T-helper 1 cell treated with Interleukin-12 subunit alpha and Interleukin-12 subunit beta and Interleukin-4 antibody, amounts not matched to agents 30 ng/mL and 1 ng/mL, for 36 hours (primary cell): Measurements from ENCODE around the gene RFX8. TPM values are rescaled to one million over a fixed set of nuclear protein-coding genes. Genes with fewer than 3 reads are reported as not detected.
"Not testable (repeated sequence)": the region's sequence is repeated elsewhere in the genome, so short reads cannot be mapped to it uniquely, and the experiment has no call there.

Source experiments
- intact Hi-C: fragments of 100-400 bp; cut with micrococcal nuclease; formaldehyde crosslinking; loops from one replicate; pipeline ENCODE4 v1.15.1; 2024
- total RNA-seq: library from RNA; stranded (reverse); gene quantifications from 2 replicates; pipeline ENCODE4 v1.2.3, GENCODE V29; 2022

The RFX8 gene
- total RNA-seq, 1 donor from 2014 or later: 4.3 TPM

DNA sequence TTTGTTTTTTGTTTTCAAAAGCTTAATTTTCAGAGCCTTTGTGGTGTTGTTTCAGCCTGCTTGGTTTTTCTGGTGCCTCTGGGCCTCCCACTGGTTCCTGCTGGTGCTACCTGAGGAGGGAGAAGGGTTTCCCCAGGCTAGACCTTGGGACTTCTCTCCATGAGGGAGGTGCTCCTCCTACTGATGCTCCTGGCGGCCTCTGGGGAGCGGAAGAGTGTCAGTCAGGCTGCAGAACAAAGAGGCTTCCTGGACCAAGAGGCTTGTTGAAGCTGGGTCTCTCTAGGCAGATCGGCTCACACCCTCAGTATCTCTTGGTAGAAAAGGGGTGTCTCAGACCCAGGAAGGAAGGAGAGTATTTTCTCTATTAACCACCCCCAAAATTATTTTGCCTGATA is 32.2 kb downstream of the RFX8 start:
- intact Hi-C loops: no loop called here

DNA sequence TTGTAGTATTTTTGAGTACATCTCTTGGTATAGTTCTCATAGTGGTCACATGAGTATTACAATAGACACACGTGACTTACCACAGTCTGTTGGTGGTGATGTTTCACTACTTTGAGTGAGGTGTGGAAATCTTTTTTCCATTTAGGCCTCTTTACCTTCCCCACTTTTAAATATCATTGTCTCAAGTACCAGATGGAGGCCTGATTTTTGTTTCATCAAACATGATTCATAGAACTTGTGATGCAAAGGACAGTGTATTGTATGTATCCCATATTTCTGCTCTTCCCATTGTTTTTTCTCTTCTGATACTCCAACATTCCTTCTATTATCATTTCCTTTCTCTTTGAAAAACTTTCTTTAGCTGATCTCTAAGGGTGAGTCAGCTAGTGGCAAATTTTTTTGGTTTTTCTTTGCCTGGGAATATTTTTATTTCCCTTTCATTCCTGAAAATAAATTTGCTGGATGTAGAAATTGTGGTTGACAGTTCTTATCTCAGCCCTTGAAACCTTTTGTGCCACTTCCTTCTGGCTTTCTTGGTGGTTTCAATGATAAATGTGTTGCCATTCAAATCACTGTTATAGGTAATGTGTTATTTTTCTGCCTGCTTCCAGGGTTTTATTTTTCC is 32.8 kb downstream of the RFX8 start:
- intact Hi-C loops: no loop called here

DNA sequence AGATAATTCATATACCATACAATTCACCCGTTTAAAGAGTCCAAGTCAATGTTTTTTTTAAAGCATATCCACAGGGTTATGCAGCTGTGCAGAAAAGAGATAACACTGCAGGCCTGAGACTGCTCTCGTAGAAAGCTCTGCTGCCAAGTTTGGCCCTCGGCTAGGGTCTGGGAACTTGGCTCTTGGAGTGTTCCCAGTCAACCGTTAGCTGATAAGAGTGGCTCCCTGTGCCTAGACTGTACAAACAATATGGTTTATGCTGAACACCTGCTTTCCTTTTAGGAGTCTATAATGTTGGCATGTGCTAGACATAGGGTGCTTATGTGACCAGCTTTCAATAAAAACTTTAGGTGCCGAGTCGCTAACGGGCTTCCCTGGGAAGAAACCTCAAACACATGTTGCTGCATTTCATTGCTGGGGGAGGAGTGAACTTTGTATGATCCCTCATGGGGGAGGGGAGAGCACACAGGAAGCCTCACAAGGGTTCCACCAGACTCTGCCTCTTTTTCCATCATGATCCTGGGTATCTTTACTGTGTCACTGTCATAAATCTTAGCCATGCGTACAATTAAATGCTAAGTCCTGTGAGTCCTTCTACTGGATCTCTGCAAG is 34.7 kb downstream of the RFX8 start:
- intact Hi-C loops: no loop called here

DNA sequence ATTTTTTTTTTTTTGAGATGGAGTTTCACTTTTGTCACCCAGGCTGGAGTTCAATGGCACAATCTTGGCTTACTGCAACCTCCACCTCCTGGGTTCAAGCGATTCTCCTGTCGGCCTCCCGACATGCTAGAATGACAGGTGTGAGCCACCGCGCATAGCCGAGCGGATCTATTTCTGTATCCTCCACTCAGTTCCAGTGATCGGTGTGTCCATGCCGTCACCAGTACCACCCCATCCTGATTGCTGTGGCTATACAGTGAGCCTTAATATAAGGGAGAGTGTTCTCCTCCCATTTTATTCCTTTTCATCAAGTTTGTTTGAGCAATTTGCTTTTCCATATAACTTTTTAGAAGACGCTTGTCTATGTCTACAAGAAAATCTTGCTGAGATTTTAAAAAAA is 35.2 kb downstream of the RFX8 start:
- intact Hi-C loops: no loop called here

DNA sequence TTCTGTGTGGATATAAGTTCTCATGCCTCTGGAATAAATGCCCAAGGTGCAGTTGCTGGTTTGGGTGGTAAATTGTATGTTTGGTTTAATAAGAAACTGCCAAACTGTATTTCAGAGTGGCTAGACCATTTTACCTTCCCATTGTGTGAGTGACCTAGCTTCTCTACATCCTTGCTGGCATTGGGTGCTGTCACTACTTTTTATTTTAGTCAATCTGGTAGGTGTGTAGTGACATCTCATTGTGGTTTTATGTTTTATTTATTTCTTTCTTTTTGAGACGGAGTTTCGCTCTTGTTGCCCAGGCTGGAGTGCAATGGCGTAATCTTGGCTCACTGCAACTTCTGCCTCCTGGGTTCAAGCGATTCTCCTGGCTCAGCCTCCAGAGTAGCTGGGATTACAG is 36.4 kb downstream of the RFX8 start:
- intact Hi-C loops: not testable (repeated sequence)

DNA sequence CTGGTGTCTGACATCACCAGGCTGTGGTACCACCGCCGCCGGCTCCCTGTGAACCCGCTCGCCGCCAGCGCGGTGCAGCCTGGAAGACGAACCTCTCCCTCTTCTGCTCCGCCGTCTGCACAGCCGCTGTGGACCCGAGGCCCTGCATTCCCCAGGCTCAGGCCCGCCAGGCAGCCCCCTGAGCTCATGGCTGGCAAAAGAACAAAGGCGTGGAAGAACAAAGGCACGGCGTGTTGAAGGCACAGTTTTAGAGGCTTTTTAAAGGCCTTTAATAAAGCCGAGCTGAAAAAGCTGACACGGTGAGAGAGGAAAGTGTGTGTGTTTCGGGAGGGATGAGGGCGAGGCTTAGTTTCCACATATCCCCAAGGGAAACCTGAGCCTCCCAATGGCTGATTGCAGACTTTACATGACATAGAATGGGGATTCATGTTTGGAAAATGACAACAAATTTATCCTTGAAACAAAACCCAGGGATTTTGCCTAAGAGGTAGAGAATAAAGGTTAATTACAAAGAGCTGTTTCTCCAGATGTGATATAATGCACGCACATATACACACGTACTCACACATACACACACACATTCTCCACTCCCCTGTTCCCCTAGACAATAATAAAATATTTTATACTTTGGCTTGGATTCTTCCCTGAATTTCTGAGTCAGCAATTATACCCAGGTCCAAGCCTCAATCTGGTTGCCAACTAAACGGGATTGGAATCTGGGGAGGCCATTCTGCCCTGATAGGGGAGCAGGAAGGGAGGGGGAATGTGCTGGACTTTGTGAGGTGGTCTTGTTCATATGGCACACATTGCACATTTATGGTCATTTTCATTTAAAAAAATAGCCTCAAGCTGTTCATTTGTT is 39.7 kb downstream of the RFX8 start:
- intact Hi-C loops: no loop called here

DNA sequence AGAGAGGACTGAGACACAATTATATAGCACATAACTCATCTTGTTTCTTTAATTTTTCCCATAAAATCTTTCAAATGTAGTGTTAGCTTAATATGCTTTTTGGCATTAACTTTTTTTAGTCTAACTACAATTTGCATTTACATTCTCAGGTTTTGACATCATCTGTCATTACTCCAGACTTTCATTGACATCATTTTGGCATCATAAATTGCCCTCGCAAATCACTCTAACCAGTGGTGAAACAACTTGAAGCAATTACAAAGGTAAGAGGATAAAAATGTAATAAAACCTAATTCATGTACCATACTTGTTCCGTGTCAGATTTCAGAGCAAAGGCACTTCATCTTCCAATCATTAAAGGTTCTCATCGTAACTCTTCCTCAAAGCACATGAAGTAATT is 41.4 kb downstream of the RFX8 start:
- intact Hi-C loops: no loop called here

DNA sequence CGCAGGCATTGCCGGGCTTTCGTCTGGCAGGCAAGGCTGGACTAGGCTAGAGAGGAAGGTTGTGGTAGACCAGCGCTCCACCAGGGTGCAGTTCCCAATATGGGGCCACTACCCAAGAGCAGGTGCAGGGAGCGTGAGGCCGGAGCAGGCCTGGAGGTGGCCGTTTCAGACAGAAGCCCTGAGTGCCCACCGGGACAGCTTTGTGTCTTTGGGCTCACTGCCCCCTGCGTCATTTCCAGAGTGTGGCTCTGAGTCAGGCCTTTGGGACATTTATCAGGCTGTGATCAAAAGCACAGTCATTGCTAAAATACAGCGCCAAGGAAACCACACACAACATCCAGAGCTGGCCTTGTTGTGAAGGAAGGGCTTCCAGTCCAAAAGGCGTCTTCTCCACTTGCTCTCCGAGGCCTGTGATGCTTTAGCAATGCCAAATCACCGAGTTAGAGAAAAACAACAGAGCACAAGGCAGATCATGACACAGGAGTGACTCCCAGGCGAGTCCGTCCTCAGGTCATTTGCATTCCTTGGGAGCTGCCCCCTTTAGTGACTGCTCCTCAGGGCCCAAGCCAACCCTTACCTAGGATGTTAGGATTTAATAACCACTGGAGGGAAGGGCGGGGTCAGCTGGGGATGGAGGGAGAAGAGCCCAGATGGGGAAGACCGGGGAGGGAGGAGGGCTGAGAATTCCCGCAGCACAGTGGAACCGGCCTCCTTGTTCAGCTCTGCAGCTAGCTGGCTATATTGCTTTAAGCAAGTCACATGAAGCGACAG is 42.3 kb downstream of the RFX8 start:
- intact Hi-C loops: no loop called here

DNA sequence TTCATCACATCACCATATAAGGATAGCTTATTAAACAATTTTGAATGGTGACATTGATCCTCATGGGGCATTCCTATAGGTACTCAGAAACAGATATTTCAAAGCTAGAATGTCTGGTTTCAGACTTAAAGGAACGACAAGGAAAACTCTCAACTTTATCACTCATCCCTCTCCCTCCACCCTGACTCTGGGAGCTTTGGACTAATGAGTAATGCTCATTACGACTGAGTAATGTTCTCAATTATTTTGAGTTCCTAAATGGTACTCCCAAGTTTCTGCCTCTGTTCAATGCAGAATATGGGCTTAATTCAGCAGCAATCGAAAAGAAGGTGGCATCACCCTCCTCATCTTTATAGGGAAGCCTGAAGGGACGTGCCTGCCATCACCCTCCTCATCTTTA is 43.4 kb downstream of the RFX8 start:
- intact Hi-C loops: no loop called here

DNA sequence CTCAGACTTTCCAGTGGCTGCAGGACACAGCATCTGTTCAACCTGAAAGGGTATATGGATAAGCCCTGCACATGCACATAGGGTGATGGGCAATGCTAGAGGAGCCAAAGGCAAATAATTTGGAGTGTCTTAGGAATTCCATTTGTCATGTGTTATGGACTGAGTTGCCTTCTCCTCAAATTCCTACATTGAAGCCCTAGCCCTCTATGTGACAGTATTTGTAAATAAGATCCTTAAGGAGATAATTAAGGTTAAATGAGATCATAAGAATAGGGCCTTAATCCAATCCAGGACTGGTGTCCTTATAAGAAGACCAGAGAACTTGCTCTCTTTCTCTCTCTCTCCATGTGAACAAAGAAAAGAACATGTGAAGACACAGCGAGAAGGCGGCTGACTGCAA is 44.8 kb downstream of the RFX8 start:
- intact Hi-C loops: no loop called here

DNA sequence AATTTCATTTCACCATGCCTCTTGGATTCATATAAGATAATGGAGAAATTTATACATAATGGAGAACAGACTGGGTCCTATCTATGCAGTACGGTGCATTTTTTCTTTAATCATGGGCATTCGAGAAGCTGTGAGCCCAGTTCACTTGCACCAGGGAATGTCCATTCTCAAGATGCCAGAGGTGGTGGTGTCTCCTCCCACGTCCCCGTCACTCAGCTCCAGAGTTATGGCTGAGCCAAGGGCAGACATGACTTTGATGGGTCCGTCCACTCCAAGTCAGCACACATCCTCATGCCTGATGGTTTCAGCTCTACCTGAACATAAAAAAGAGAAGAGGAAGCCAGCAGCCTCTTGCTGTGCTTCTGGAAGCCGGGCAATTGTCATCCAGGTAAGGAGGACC is 45.5 kb downstream of the RFX8 start:
- intact Hi-C loops: no loop called here

DNA sequence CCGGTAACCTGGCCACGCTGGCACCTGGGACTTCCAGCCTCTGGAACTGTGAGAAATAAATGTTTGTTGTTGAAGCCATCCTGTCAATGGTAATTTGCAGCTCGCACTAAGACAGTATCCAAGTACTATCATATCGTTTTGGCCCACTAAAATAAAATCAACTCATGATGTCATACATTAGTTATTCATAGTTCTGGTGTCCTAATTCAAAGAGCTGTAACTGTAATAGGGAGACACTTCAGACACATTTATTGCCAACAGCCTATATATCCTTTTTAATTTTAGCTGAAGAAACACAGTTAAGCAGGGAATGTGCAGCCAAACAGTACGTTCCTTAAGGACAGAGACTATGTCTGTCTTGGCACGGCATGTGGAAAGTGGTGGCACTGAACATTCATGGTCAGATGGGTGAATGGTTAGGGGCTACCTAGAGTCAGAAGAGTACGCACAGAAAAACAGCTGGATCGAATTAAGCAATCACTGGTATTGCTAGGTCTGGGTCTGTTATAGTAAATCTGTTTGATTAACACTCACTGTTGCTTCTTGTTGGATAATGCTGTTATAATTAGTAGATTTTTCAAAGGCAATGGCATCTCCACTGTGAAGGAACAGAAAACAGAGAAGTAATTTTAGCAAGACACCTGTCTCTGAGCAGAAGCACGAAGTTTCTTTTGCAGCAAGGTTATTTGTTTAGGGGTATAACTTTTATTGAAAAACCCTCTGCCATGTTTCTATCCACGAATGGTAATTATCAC is 46.3 kb downstream of the RFX8 start:
- intact Hi-C loops: no loop called here

DNA sequence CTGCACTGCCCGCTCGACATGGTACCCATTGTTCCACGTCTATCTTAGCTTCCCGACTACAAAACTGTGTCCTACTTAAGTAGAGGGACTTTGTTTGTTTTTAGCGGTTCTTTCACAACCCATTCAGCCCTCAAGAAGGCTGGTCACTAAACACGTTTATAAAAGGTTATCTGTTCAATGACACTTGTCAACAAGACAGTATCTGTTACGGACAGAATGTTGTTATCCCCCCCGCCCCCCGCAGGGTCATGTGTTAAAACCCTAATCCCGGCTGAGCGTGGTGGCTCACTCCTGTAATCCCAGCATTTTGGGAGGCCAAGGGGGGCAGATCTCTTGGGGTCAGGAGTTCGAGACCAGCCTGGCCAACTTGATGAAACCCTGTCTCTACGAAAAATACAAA is 47.2 kb downstream of the RFX8 start:
- intact Hi-C loops: no loop called here

DNA sequence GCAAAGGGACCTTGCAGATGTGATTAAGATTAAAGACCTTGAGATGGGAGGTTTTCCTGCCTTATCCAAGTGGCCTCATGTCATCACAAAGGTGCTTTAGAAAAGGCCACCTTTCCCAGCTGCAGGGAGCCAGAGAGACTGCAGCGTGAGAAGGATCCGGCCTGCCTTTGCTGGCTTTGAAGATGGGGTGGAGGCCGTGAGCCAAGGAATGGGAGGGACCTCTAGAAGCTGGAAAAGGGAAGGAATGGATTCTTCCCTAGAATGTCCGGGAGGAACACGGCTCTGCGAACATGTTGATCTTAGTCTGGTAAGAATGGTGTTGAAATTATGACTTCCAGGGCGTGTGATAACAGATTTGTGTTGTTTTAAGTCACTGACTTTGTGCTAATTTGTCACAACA is 47.7 kb downstream of the RFX8 start:
- intact Hi-C loops: no loop called here

DNA sequence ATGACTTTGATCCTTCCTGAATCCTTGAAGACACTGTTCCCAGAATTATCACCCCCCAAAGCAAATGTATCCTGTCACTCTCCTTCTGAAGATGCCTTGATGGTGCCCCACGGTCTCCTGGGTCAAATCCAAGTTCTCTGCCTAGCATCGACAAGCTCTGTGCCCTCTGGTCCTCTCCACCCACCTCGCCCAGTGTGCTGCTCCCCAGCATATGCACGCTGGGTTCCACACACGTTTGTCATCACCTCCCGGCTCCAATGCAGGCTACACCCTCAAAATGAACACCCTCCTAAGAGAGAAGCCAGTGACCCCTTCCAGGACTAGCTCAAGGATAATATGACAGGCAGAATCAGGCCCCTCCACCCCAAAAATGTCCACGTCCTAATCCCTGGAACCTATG is 48.1 kb downstream of the RFX8 start:
- intact Hi-C loops: no loop called here

DNA sequence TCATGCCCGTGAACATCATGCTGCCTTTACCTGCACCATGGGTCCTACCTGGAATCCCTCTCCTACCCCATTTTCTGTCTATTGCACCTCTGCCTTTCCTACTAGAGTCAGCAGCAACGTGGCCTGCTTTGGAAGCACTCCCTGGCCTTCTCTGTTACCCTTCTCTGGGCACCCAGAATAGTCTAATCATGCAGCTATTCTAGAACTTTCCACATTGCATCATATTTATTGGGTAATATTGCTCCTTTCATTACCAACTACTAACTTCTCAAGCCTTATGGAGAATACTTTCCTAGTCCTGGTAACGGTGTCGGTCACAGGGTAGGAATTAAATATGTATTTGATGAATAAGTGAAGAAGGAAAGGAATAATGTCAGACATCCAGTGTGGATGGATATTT is 54.3 kb downstream of the RFX8 start:
- intact Hi-C loops: no loop called here

DNA sequence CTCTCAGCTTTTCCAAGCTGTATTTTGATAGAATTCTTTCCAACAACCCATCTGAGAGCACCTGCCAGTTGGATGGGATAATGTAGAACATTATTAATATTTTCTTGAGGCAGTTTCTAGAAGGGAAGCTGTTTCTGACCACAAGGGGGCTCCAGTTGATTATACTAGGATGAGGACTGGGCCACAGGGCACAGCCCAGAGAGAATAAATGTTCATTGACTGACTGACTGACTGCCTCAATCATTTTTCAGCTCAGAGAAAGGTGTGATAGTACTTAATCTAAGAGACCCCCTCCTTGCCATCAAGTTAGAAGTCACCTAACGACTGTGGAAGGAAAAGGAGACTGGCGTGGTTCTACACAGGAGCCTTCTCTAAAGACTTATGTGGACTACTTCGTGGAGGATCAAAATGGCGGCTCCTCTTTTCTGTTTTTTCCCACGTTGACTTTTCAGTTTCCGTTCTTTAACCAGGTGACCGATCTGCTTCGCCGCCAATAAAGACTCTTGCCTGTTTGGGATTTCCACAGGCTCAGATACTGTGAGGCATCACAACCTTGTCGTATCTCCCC is 55.7 kb downstream of the RFX8 start:
- intact Hi-C loops: loop anchor here (1.0 to 10.0 kb wide), 7 partner anchors 56 to 586 kb away; partner anchors contain the start of genes MAP4K4 and RFX8

DNA sequence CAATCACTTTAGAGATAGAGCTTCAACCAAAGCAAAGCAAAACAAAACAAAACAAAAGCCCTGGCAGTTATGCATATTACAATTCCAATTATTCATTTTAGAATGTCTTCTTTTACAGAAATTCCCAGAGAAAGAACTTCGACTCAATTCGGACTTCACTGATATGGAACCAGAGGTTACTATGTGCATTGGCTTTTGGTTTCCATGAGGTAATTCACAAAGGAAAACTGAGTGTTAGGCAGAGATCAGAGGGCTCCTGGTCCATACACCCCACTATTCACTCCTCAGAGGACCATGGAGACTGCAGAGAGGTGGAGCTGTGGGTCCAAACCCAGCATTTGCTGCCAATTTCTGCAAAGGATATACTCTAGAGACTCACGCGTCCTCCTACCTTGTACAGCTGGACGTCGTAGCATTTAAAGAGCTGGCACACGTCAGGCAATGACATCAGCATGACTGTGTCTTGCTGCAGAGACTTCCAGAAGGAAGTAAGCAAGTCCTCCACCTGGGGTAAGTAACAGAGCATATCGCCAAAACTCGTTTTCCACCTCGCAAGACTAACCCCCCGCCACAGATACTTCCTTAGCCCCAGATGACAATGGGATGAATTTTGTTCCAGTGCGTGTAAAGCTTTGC is 56.3 kb downstream of the RFX8 start:
- intact Hi-C loops: loop anchor here (1.0 to 10.0 kb wide), 7 partner anchors 56 to 586 kb away; partner anchors contain the start of genes MAP4K4 and RFX8

DNA sequence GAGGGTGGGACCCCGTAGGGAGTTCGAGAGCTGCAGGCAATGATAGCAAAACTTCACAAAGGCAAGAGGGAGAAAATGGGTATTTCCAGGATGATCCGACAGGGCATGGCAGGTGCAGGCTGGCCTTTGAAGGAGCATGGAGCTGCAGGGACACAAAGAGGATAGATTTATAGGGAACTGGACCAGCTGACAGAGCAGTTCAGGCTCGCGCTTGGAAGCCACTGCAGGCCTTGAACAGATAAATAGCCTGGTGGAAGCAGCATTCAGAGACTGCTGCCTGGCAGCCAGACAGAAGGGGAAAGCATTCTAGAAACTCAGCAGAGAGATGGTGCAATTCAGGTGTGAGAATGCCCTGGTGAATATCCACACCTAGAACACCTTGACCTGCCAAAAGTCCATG is 58.3 kb downstream of the RFX8 start:
- intact Hi-C loops: loop anchor here (10.0 kb wide), 1 partner anchor 588 kb away; no protein-coding TSS in a partner anchor

DNA sequence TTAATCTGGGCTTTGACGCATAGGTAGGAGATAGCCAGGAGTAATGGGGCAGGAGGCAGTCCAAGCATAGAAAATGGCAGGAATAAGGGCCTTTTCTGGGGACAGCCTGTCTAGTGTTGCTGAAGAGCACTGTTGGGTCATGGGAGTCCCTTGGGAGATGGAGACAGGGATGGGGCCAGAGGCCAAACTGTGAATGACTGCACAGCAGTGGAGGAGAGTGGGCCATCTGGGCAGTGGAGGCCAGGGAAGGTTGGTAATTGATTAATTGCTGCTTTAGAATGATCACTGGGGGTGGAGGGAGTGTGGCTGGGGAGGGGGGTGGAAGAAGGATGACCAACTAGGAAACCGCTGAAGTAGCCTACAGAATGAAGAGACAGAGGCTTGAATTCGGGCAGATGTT is 59.0 kb downstream of the RFX8 start:
- intact Hi-C loops: loop anchor here (10.0 kb wide), 1 partner anchor 589 kb away; no protein-coding TSS in a partner anchor
